Measurements from ENCODE around the gene FGGY.
"Not testable (repeated sequence)": the region's sequence is repeated elsewhere in the genome, so short reads cannot be mapped to it uniquely, and the experiment has no call there.

The FGGY gene

DNA sequence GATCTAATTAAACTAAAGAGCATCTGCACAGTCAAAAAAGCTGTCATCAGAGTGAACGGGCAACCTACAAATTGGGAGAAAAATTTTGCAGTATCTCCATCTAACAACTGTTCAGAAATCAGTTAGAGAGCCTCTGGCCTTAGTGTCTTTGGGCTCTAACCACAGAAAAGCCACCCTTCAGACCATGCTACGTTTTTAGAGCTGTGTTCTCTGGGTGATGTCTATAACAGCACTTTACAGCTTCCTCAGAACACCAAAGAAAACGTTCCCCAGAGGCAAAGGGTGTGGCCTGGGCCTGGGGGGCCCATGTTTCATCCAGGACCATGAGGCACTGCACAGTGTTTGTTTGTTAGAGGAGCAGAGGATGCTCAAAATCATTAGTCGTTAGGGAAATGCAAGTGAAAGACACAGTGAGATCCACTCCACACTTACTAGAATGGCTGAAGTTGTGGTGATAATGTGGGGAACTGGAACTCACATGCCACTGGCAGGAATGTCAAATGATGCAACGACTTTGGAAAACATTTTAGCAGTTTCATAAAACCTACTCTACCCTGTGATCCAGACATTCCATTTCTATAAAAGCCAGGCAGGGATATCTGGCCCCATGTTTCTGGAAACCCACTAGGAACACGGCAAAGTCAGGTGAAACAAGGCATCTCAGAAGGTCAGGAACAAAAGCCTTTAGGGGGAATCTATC lies 267.4 kb downstream of the FGGY start:
- DNase-seq: no peak
- H3K27ac Mint-ChIP-seq: no peak overlapping the region
- H3K36me3 Mint-ChIP-seq (ENCODE audit: insufficient read depth): no peaks in the 10 kb centered on the region
- no peak overlapping the region for H3K4me3 Mint-ChIP-seq
- H3K27me3 Mint-ChIP-seq: no peaks in the 10 kb centered on the region
- no peaks in the 10 kb centered on the region for H3K9me3 Mint-ChIP-seq
- ATAC-seq (replicated peaks): no peak
- H3K4me1 Mint-ChIP-seq (ENCODE audit: low read depth in 2 of 2): peaks cover 5 to 10% of the 10 kb centered on the region in 2 donors

DNA sequence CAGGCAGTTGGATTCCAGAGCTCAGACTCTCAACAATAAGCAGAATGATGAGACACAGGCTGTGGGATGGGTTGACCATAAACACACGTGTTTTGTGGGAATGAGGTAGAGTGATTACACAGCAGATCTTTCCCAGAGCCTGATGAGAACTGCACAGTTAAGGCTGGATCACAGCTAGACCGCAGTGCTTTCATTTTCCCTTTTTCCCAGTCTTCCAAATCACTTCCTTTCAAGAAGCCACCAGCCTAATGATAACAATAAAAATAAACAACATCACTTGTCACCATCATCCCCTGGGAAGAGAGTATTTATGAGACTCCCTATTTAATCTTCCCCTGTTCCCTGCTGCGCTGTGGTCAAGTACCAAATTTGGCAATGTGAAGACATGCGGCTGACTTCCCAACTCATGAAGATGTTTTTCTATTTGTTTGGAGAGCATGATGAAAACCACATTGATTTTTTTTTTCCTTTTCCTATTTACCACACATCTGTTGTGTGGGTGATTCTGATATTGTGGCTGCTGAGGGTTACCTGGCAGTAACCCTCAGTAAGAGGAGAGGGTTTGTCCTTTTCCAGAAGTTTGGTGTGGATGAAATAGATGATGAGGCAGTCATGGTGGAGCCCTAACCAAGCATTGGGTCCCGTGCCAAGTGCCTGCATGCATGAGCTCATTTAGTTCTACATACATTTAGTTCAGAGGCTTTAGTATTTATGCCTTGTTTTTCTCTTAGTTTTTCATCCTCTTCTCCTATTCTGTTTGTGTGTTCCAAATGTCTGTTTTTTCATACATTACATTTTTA lies 268.9 kb downstream of the FGGY start:
- no peak for ATAC-seq (replicated peaks)
- no peak for DNase-seq

GRCh38 chr1:59568158-59568935 lies 271.5 kb downstream of the FGGY start:
- ATAC-seq (replicated peaks): no peak
- no peaks in the 10 kb centered on the region for H3K9me3 Mint-ChIP-seq
- peaks cover 18 to 30% of the 10 kb centered on the region in 2 donors for H3K4me1 Mint-ChIP-seq (ENCODE audit: low read depth in 2 of 2)

More for the DNA sequence above, 268.9 kb downstream of the FGGY start:
- peaks cover 6 to 19% of the 10 kb centered on the region in 2 donors for H3K4me1 Mint-ChIP-seq (ENCODE audit: low read depth in 2 of 2)
- no peaks in the 10 kb centered on the region for H3K27me3 Mint-ChIP-seq
- H3K9me3 Mint-ChIP-seq: no peaks in the 10 kb centered on the region
- H3K27ac Mint-ChIP-seq: no peak overlapping the region
- no peaks in the 10 kb centered on the region for H3K36me3 Mint-ChIP-seq (ENCODE audit: insufficient read depth)
- H3K4me3 Mint-ChIP-seq: no peak overlapping the region

DNA sequence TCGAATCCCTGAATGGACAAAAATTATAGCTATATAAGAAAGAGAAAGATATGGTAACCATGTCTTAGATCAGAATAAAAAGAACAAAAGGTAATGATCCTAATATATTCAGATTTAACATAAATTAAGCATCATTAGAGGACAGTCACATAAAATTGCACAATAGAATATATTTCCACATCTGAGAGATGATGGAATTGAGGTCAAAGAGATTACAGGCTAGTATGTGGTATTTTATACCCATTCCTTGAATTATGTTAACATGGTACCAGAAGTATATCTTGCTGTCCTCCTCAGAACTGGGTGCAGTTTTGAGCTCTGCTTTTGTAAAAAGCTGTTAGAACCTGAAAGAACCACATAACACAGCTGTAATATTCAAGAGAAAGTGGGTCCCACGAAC lies 272.3 kb downstream of the FGGY start:
- Mint-ChIP-seq H3K36me3 (ENCODE audit: insufficient read depth) (no peaks in the 10 kb centered on the region), H3K4me3 (no peak overlapping the region), H3K27me3 (no peaks in the 10 kb centered on the region), H3K27ac (no peak overlapping the region), H3K4me1 (ENCODE audit: low read depth in 2 of 2) (peaks cover 18 to 30% of the 10 kb centered on the region in 2 donors), H3K9me3 (no peaks in the 10 kb centered on the region)
- ATAC-seq (replicated peaks): no peak
- DNase-seq: no peak

More at GRCh38 chr1:59568158-59568935, 271.5 kb downstream of the FGGY start:
- no peak overlapping the region for H3K27ac Mint-ChIP-seq
- DNase-seq: no peak
- H3K27me3 Mint-ChIP-seq: no peaks in the 10 kb centered on the region
- H3K36me3 Mint-ChIP-seq (ENCODE audit: insufficient read depth): no peaks in the 10 kb centered on the region
- H3K4me3 Mint-ChIP-seq: no peak overlapping the region

DNA sequence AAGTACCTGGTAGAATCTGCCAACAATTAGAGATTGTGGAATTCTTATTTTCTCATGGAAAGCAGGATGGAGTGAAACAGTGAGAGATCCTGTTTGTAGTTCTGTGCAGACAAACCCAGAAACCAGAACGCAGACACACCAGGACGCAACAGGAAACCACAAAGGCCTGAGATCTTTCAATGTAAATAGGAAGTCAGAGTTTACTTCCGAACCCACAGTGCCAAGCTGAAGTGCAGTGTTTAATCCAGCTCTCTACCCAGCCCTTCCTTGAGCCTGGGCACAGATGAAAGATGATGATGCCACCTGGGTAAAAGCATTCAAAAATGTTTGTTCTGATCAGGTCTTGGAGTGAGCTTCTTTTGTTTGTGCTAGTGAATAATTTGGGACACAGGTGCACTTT lies 273.6 kb downstream of the FGGY start:
- H3K4me1 Mint-ChIP-seq (ENCODE audit: low read depth in 2 of 2): peaks cover 18 to 30% of the 10 kb centered on the region in 2 donors
- no peaks in the 10 kb centered on the region for H3K27me3 Mint-ChIP-seq
- DNase-seq: peak; percentile 5 to 22 (median 9)
- ATAC-seq (replicated peaks): peak; percentile 97
- H3K9me3 Mint-ChIP-seq: no peaks in the 10 kb centered on the region
- H3K4me3 Mint-ChIP-seq: peak overlapping the region; percentile 22 to 42
- no peaks in the 10 kb centered on the region for H3K36me3 Mint-ChIP-seq (ENCODE audit: insufficient read depth)
- peak overlapping the region in 1 of 2 donors; percentile 48 for H3K27ac Mint-ChIP-seq

- H3K9me3 Mint-ChIP-seq: no peaks in the 10 kb centered on the region
- DNase-seq (no peak), ATAC-seq (replicated peaks) (no peak)
- H3K36me3 Mint-ChIP-seq (ENCODE audit: insufficient read depth): no peaks in the 10 kb centered on the region
- no peak overlapping the region for H3K27ac Mint-ChIP-seq
- no peaks in the 10 kb centered on the region for H3K27me3 Mint-ChIP-seq
- no peak overlapping the region for H3K4me3 Mint-ChIP-seq
- peaks cover 18 to 30% of the 10 kb centered on the region in 2 donors for H3K4me1 Mint-ChIP-seq (ENCODE audit: low read depth in 2 of 2)
Observed at GRCh38 chr1:59574085-59574484, 277.2 kb downstream of the FGGY start.

GRCh38 chr1:59577774-59578173 lies 280.9 kb downstream of the FGGY start:
- Mint-ChIP-seq H3K27me3 (no peaks in the 10 kb centered on the region), H3K9me3 (no peaks in the 10 kb centered on the region), H3K4me3 (no peak overlapping the region), H3K27ac (no peak overlapping the region), H3K4me1 (ENCODE audit: low read depth in 2 of 2) (no peaks in the 10 kb centered on the region), H3K36me3 (ENCODE audit: insufficient read depth) (no peaks in the 10 kb centered on the region)
- DNase-seq (no peak), ATAC-seq (replicated peaks) (no peak)

GRCh38 chr1:59579222-59579621 lies 282.3 kb downstream of the FGGY start:
- no peaks in the 10 kb centered on the region for H3K4me1 Mint-ChIP-seq (ENCODE audit: low read depth in 2 of 2)
- no peaks in the 10 kb centered on the region for H3K9me3 Mint-ChIP-seq
- ATAC-seq (replicated peaks) (no peak), DNase-seq (no peak)
- no peak overlapping the region for H3K27ac Mint-ChIP-seq
- no peaks in the 10 kb centered on the region for H3K27me3 Mint-ChIP-seq
- H3K36me3 Mint-ChIP-seq (ENCODE audit: insufficient read depth): no peaks in the 10 kb centered on the region
- H3K4me3 Mint-ChIP-seq: no peak overlapping the region

DNA sequence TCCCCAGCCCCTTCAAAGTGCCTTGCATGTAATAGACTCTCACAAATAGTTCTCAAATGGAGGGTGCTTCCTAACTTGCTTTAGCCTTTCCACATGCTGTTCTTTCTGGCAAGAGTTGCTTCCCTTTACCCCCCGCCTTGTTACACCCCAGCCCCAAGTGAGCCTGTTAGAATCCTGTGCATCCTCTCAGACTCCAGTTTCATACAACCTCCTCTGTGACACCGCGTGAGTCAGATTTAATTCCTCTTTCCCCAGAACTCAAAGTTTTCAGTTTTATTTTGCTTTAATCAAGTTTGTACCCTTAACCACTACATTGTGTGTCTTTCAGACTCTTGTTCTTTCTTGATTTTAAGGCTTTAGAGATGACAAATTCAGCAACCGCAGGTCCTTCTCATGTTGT lies 283.4 kb downstream of the FGGY start:
- H3K27ac Mint-ChIP-seq: no peak overlapping the region
- H3K27me3 Mint-ChIP-seq: no peaks in the 10 kb centered on the region
- no peaks in the 10 kb centered on the region for H3K9me3 Mint-ChIP-seq
- H3K4me1 Mint-ChIP-seq (ENCODE audit: low read depth in 2 of 2): no peaks in the 10 kb centered on the region
- no peaks in the 10 kb centered on the region for H3K36me3 Mint-ChIP-seq (ENCODE audit: insufficient read depth)
- DNase-seq: no peak
- no peak overlapping the region for H3K4me3 Mint-ChIP-seq
- ATAC-seq (replicated peaks): no peak

- not testable (repeated sequence) for H3K4me1 Mint-ChIP-seq (ENCODE audit: low read depth in 2 of 2); H3K4me3 Mint-ChIP-seq; H3K36me3 Mint-ChIP-seq (ENCODE audit: insufficient read depth); DNase-seq; H3K27me3 Mint-ChIP-seq; H3K9me3 Mint-ChIP-seq; H3K27ac Mint-ChIP-seq; ATAC-seq (replicated peaks)
Observed at GRCh38 chr1:59592410-59592809, 295.5 kb downstream of the FGGY start.

DNA sequence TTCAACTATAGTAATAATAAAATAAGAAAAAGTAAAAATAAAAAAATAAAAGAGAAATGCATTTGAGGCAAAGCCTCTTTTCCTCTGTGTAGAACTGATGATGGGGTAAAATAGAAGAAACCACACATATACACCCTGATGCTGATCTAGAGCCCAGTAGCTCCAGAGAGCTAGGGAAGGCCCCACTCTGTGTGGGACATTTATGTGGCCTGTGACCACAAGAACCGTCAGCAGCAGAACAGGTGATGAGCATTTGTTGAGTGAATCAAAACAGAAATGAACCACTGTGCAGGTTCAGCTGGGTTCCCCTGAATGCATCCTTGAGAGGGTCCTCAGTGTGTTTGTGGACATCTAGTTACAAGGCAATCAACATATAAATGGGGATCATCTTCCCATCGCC lies 296.0 kb downstream of the FGGY start:
- no peak for ATAC-seq (replicated peaks)
- Mint-ChIP-seq H3K4me3 (no peak overlapping the region), H3K27ac (no peak overlapping the region), H3K9me3 (peaks cover 0 to 5% of the 10 kb centered on the region in 2 donors), H3K27me3 (no peaks in the 10 kb centered on the region), H3K36me3 (ENCODE audit: insufficient read depth) (no peaks in the 10 kb centered on the region), H3K4me1 (ENCODE audit: low read depth in 2 of 2) (no peaks in the 10 kb centered on the region)
- no peak for DNase-seq

GRCh38 chr1:59593798-59594790 lies 297.2 kb downstream of the FGGY start:
- ATAC-seq (replicated peaks) (no peak), DNase-seq (no peak)
- Mint-ChIP-seq H3K4me1 (ENCODE audit: low read depth in 2 of 2) (no peaks in the 10 kb centered on the region), H3K9me3 (peaks cover 0 to 5% of the 10 kb centered on the region in 2 donors), H3K36me3 (ENCODE audit: insufficient read depth) (no peaks in the 10 kb centered on the region), H3K27ac (no peak overlapping the region), H3K27me3 (no peaks in the 10 kb centered on the region), H3K4me3 (no peak overlapping the region)

DNA sequence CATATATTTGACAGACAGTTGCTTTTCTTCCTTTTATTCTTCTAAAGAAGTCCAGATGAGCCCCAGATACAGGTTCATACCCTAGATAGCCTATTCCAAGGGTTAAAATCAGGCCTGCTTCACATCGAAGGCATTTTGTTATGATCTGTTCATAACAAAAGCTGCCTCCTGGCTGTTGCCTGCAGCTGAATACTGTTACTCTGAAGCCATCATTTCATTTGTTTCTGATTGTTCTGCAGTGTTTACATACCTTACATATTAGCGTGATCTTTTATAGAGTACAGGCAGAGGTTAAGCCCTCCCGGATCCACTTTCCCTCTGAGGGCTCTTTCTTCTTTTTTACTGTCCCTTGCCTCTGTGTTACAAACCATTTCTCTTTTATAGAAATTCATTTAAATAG lies 298.9 kb downstream of the FGGY start:
- no peaks in the 10 kb centered on the region for H3K4me1 Mint-ChIP-seq (ENCODE audit: low read depth in 2 of 2)
- no peaks in the 10 kb centered on the region for H3K27me3 Mint-ChIP-seq
- no peak overlapping the region for H3K4me3 Mint-ChIP-seq
- DNase-seq (no peak), ATAC-seq (replicated peaks) (no peak)
- no peaks in the 10 kb centered on the region for H3K36me3 Mint-ChIP-seq (ENCODE audit: insufficient read depth)
- no peak overlapping the region for H3K27ac Mint-ChIP-seq
- no peaks in the 10 kb centered on the region for H3K9me3 Mint-ChIP-seq
